Brain microvascular endothelial cell (primary cell): Measurements from ENCODE around the gene HLA-DOB.

Source experiments
- DNase-seq: peaks from one replicate; pipeline ENCODE4 v3.0.0-alpha.2; 2020
- H3K27ac ChIP-seq: fragments of 250-450 bp; sonication (Bioruptor Pico); 2 replicates; pipeline ENCODE4 v1.5.1; 2020; ENCODE audit warnings: mild to moderate bottlenecking, moderate library complexity
- H3K27me3 ChIP-seq: fragments of 250-450 bp; sonication (Bioruptor Pico); replicated peaks from 2 replicates; pipeline ENCODE4 v1.5.1; 2020; ENCODE audit warnings: mild to moderate bottlenecking
- H3K36me3 ChIP-seq: fragments of 250-450 bp; sonication (Bioruptor Pico); replicated peaks from 2 replicates; pipeline ENCODE4 v1.5.1; 2020; ENCODE audit warnings: mild to moderate bottlenecking
- H3K4me3 ChIP-seq: 2 replicates; pipeline ENCODE4 v1.5.1; 2011; ENCODE audit warnings: low read depth, mild to moderate bottlenecking, control low read depth, low read length, moderate library complexity
- CTCF ChIP-seq: IDR thresholded peaks from 2 replicates; pipeline ENCODE4 v1.5.1; 2011; ENCODE audit warnings: low read depth, mild to moderate bottlenecking, moderate library complexity, low read length, control low read depth, inconsistent platforms; ENCODE audit errors: missing control alignments
- in situ Hi-C: cut with HindIII; loops from 2 replicates; pipeline ENCODE4 v1.10.0; 2017; ENCODE audit warnings: low sequenced_read_pairs, low pct_ligation_motif_present

HLA-DOB gene

GRCh38 chr6:32816746-32817204 is at the start of gene HLA-DOB:
HLA-DOB (minus strand) TSS chr6:32817002; CDS start chr6:32816951, 51 bp downstream.
- no peak within 1 kb of the TSS for H3K27ac ChIP-seq
- H3K27me3 ChIP-seq: no peaks in the 10 kb centered on the region
- H3K4me3 ChIP-seq: no peak within 1 kb of the TSS
- in situ Hi-C loops: no loop called here
- TF ChIP-seq CTCF: no peak
- DNase-seq: no peak
- H3K36me3 ChIP-seq: no peaks in the 10 kb centered on the region

- TF ChIP-seq CTCF: no peak
- in situ Hi-C loops: no loop called here
- H3K27ac ChIP-seq: no peak overlapping the region
- H3K4me3 ChIP-seq: no peak overlapping the region
- peaks cover 5% of the 10 kb centered on the region for H3K27me3 ChIP-seq
- H3K36me3 ChIP-seq: no peaks in the 10 kb centered on the region
- DNase-seq: no peak
Observed at GRCh38 chr6:32865724-32866443, 49.1 kb upstream of the HLA-DOB start.

- peaks cover 3% of the 10 kb centered on the region for H3K27me3 ChIP-seq
- no peaks in the 10 kb centered on the region for H3K36me3 ChIP-seq
- no peak for TF ChIP-seq CTCF
- no peak for DNase-seq
- no peak overlapping the region for H3K27ac ChIP-seq
- H3K4me3 ChIP-seq: no peak overlapping the region
- in situ Hi-C loops: no loop called here
Observed at GRCh38 chr6:32862725-32863124, 45.9 kb upstream of the HLA-DOB start.

- H3K27ac ChIP-seq: no peak overlapping the region
- no peaks in the 10 kb centered on the region for H3K27me3 ChIP-seq
- no peak for DNase-seq
- in situ Hi-C loops: no loop called here
- no peaks in the 10 kb centered on the region for H3K36me3 ChIP-seq
- H3K4me3 ChIP-seq: no peak overlapping the region
- no peak for TF ChIP-seq CTCF
Observed at GRCh38 chr6:32860674-32861073, 43.9 kb upstream of the HLA-DOB start.

GRCh38 chr6:32858194-32858593 is 41.4 kb upstream of the HLA-DOB start:
- no peak for DNase-seq
- TF ChIP-seq CTCF: no peak
- H3K27me3 ChIP-seq: no peaks in the 10 kb centered on the region
- no peak overlapping the region for H3K27ac ChIP-seq
- H3K4me3 ChIP-seq: no peak overlapping the region
- in situ Hi-C loops: no loop called here
- H3K36me3 ChIP-seq: no peaks in the 10 kb centered on the region
